HEK293T (cell line): Measurements from ENCODE around the gene SPSB3.

Experiments used
- CTCF ChIA-PET: fragments of 350-600 bp; formaldehyde crosslinking; extraction: SDS; loops from one replicate; lab custom pipeline; 2021; ENCODE audit warnings: antibody characterized with exemption, inconsistent platforms; lab: Yijun Ruan, JAX
- POLR2A ChIA-PET: fragments of 350-600 bp; formaldehyde crosslinking; extraction: SDS; loops from one replicate; lab custom pipeline; 2020; ENCODE audit warnings: antibody characterized with exemption, inconsistent platforms; lab: Yijun Ruan, JAX
- DNase-seq: peaks from one replicate; pipeline ENCODE4 v3.0.0; 2012; ENCODE audit warnings: mixed read lengths; ENCODE audit errors: extremely low spot score
- ARNT ChIP-seq: fragments of 450-650 bp; IDR thresholded peaks from 2 replicates; pipeline ENCODE4 v1.6.1; 2017; ENCODE audit warnings: mild to moderate bottlenecking
- BHLHE40 ChIP-seq: fragments of 450-650 bp; IDR thresholded peaks from 2 replicates; pipeline ENCODE4 v1.6.1; 2016; ENCODE audit warnings: mild to moderate bottlenecking, moderate library complexity, borderline replicate concordance
- CTBP1 ChIP-seq: fragments of 450-650 bp; IDR thresholded peaks from 2 replicates; pipeline ENCODE4 v1.6.1; 2016; ENCODE audit warnings: borderline replicate concordance
- FOXA1 ChIP-seq: fragments of 450-650 bp; IDR thresholded peaks from 2 replicates; pipeline ENCODE4 v1.6.1; 2016; ENCODE audit warnings: mild to moderate bottlenecking
- FOXK2 ChIP-seq: fragments of 450-650 bp; IDR thresholded peaks from 2 replicates; pipeline ENCODE4 v1.6.1; 2016; ENCODE audit warnings: mild to moderate bottlenecking
- FOXM1 ChIP-seq: fragments of 450-650 bp; IDR thresholded peaks from 2 replicates; pipeline ENCODE4 v1.6.1; 2017; ENCODE audit warnings: mild to moderate bottlenecking, borderline replicate concordance
- HDGF ChIP-seq: fragments of 450-650 bp; IDR thresholded peaks from 2 replicates; pipeline ENCODE4 v1.6.1; 2017; ENCODE audit warnings: antibody characterized with exemption, borderline replicate concordance
- NFRKB ChIP-seq: fragments of 450-650 bp; IDR thresholded peaks from 2 replicates; pipeline ENCODE4 v1.6.1; 2016; ENCODE audit warnings: mild to moderate bottlenecking, moderate library complexity
- TARDBP ChIP-seq: fragments of 450-650 bp; IDR thresholded peaks from 2 replicates; pipeline ENCODE4 v1.6.1; 2016
- ZNF384 ChIP-seq: fragments of 450-650 bp; IDR thresholded peaks from 2 replicates; pipeline ENCODE4 v1.6.1; 2016

Gene SPSB3

GRCh38 chr16:1727651-1728624, 54.4 kb downstream of the SPSB3 start:
- DNase-seq = no peak
- ChIA-PET POLR2A (no interaction called here), CTCF (no interaction called here)
- TF ChIP-seq FOXA1 (no peak), HDGF (no peak), FOXK2 (no peak), ZNF384 (no peak), CTBP1 (no peak), NFRKB (no peak), ARNT (no peak), FOXM1 (no peak), BHLHE40 (no peak), TARDBP (no peak)
